PC-9 (cell line): Measurements from ENCODE around the gene ARHGAP40.

ENCODE experiments used
- EZH2 ChIP-seq: fragments of 200-600 bp; sonication (generic); IDR thresholded peaks from 2 replicates; pipeline ENCODE4 v1.8.0; 2017; ENCODE audit warnings: antibody characterized with exemption, low read depth
- TF ChIP-seq, protein P1 (sequence below): fragments of 200-600 bp; sonication (generic); conservative IDR thresholded peaks from 2 replicates; pipeline ENCODE4 v1.6.1; 2017; ENCODE audit warnings: mixed run types, antibody characterized with exemption, mild to moderate bottlenecking, moderate library complexity

- TF ChIP-seq, protein P1, sequence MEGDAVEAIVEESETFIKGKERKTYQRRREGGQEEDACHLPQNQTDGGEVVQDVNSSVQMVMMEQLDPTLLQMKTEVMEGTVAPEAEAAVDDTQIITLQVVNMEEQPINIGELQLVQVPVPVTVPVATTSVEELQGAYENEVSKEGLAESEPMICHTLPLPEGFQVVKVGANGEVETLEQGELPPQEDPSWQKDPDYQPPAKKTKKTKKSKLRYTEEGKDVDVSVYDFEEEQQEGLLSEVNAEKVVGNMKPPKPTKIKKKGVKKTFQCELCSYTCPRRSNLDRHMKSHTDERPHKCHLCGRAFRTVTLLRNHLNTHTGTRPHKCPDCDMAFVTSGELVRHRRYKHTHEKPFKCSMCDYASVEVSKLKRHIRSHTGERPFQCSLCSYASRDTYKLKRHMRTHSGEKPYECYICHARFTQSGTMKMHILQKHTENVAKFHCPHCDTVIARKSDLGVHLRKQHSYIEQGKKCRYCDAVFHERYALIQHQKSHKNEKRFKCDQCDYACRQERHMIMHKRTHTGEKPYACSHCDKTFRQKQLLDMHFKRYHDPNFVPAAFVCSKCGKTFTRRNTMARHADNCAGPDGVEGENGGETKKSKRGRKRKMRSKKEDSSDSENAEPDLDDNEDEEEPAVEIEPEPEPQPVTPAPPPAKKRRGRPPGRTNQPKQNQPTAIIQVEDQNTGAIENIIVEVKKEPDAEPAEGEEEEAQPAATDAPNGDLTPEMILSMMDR, result no peak
- TF ChIP-seq EZH2, result no peak
Measured at GRCh38 chr20:38671701-38672292, 70.2 kb downstream of the ARHGAP40 start.
